ENCODE measurements around the gene MCRIP2. TPM values are rescaled to one million over a fixed set of nuclear protein-coding genes. Genes with fewer than 3 reads are reported as not detected.

The MCRIP2 gene
- total and polyA plus RNA-seq, 3 donors from 2014 or later = 78.2 to 134 (median 83.1) TPM

DNA sequence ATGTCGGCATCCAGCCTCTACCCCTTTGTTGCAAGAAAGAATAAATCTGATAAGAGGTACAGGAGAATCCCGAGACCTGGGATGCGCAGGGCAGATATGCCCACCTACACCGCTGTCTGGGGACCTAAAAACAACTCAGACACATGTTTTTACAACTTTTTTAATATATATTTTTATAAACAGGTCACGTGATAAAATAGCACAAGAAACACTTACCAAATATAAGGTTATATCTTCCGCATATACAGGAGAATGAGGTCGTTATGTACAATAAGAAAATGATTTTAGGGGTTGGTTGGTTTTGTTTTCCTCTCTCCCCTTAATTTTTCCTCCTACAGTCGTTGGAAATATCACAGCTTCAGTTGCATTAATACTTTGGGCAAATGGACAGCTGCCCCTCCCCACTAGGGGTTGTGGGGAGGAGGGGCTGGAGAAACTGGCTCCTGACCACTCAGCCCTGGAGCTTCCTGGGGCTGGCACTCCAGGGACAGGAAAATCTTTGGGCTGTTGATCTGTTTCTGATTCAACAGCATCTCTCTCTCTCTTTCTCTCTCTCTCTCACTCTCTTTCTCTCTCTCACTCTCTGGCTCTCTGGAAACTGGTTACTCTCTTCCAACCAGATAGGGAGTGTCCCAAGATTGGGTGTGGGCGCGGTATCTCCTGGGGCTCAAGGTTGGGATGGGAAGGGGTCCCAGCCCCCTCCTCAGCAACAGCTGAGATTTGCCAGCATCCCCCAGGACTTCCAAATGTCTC, 50.9 kb downstream of the MCRIP2 start:
- H3K4me1 ChIP-seq = peaks cover 19% of the 10 kb centered on the region
- TF ChIP-seq, protein P1, sequence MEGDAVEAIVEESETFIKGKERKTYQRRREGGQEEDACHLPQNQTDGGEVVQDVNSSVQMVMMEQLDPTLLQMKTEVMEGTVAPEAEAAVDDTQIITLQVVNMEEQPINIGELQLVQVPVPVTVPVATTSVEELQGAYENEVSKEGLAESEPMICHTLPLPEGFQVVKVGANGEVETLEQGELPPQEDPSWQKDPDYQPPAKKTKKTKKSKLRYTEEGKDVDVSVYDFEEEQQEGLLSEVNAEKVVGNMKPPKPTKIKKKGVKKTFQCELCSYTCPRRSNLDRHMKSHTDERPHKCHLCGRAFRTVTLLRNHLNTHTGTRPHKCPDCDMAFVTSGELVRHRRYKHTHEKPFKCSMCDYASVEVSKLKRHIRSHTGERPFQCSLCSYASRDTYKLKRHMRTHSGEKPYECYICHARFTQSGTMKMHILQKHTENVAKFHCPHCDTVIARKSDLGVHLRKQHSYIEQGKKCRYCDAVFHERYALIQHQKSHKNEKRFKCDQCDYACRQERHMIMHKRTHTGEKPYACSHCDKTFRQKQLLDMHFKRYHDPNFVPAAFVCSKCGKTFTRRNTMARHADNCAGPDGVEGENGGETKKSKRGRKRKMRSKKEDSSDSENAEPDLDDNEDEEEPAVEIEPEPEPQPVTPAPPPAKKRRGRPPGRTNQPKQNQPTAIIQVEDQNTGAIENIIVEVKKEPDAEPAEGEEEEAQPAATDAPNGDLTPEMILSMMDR (IDR thresholded peaks at IDR 0.05) = no peak
- TF ChIP-seq POLR2A (IDR thresholded peaks at IDR 0.05) = no peak
- 72 to 74% methylated on average over 10 of the region's 10 CpGs for WGBS, 2 donors

GRCh38 chr16:693364-693763, 51.7 kb downstream of the MCRIP2 start:
- WGBS, 2 donors = 19 to 25% methylated on average over 10 to 22 of the region's 22 CpGs
- H3K4me1 ChIP-seq = peaks cover 19% of the 10 kb centered on the region
- no peaks in the 10 kb centered on the region for H3K27me3 ChIP-seq
- H3K36me3 ChIP-seq (ENCODE audit: low read depth, missing control alignments) = no peaks in the 10 kb centered on the region
- no peak for TF ChIP-seq POLR2A (IDR thresholded peaks at IDR 0.05)
- TF ChIP-seq, protein P1 (IDR thresholded peaks at IDR 0.05) = no peak
- intact Hi-C loops (cut with DNase I; ENCODE audit: low total_unique reads) = no loop called here
- DNase-seq = no peak
- H3K9me3 ChIP-seq = no peaks in the 10 kb centered on the region
- H3K4me3 ChIP-seq = no peak overlapping the region
- no peak overlapping the region for H3K27ac ChIP-seq

More for the DNA sequence above, 50.9 kb downstream of the MCRIP2 start:
- Histone ChIP-seq H3K4me3 (no peak overlapping the region), H3K27ac (no peak overlapping the region), H3K36me3 (ENCODE audit: low read depth, missing control alignments) (no peaks in the 10 kb centered on the region), H3K27me3 (no peaks in the 10 kb centered on the region), H3K9me3 (no peaks in the 10 kb centered on the region)
- intact Hi-C loops (cut with DNase I; ENCODE audit: low total_unique reads) = no loop called here
- no peak for DNase-seq

DNA sequence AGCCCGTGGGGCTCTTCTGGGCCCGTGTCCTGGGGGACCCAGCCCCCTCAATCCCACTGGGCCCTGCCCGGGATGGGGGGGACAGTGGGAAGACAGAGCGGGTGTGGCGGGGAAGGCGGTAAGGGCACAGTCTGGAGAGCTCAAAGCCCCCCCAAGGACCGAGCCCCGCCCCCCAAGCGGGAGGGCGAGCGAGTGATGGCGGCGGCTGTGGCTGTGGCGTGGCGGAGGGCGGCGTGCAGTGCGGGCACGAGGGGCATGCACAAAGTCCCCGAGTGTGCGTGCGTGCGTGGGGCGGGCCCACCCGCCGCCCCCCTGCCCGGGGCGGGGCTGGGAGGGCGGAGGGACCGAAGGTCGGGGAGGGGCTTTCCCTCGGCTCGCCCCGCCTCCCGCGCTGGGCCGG, 52.1 kb downstream of the MCRIP2 start:
- no peaks in the 10 kb centered on the region for H3K36me3 ChIP-seq (ENCODE audit: low read depth, missing control alignments)
- intact Hi-C loops (cut with DNase I; ENCODE audit: low total_unique reads) = no loop called here
- H3K27ac ChIP-seq = no peak overlapping the region
- no peak for DNase-seq
- WGBS, 2 donors = 2 to 6% methylated on average over 19 to 23 of the region's 37 CpGs
- no peaks in the 10 kb centered on the region for H3K9me3 ChIP-seq
- H3K4me1 ChIP-seq = peaks cover 19% of the 10 kb centered on the region
- H3K27me3 ChIP-seq = no peaks in the 10 kb centered on the region
- no peak overlapping the region for H3K4me3 ChIP-seq
- no peak for TF ChIP-seq POLR2A (IDR thresholded peaks at IDR 0.05)
- TF ChIP-seq, protein P1 (IDR thresholded peaks at IDR 0.05) = no peak

DNA sequence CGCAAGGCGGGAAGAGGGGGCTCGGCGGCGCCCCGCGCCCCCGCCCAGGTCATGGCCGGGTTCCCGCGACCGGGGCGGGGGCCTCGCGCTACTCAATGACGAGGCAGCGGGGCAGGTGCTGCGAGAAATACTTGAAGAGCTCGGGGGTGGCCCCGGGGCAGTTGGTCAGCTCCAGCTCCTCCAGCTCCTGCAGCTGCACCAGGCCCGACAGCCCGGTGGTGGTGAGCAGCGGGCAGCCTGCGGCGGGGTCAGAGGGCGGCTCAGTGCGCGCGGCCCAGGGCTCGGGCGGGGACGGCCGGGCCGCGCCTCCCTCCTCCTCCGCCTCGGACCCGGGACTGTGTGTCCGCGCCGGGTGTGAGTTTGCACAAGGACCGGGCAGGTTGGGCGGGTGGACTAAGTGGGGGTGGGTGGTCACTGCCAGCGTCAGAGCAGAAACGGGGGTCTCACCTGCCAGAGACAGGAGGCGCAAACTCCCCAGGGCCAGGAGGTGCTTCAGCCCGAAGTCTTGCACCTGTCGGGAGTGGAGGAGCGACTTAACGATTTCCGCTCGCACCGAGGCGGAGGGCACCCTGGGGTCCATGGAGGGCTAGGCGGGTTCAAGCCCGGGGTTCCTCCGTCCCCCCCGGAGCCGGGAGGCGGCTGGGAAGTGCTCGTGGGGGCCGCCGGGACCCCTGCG, 52.7 kb downstream of the MCRIP2 start:
- TF ChIP-seq POLR2A (IDR thresholded peaks at IDR 0.05) = no peak
- TF ChIP-seq, protein P1 (IDR thresholded peaks at IDR 0.05) = no peak
- intact Hi-C loops (cut with DNase I; ENCODE audit: low total_unique reads) = no loop called here
- no peak overlapping the region for H3K27ac ChIP-seq
- H3K27me3 ChIP-seq = no peaks in the 10 kb centered on the region
- H3K36me3 ChIP-seq (ENCODE audit: low read depth, missing control alignments) = no peaks in the 10 kb centered on the region
- WGBS, 2 donors = 0 to 4% methylated on average over 13 to 31 of the region's 64 CpGs
- H3K9me3 ChIP-seq = no peaks in the 10 kb centered on the region
- DNase-seq = no peak
- H3K4me1 ChIP-seq = peaks cover 14% of the 10 kb centered on the region
- H3K4me3 ChIP-seq = peak overlapping the region in 1 of 2 donors; percentile 49

Data from testis (tissue), 3 donors.